GM18511 (cell line): ENCODE results near the gene POLR1E.

ENCODE experiments used
- ATAC-seq: cut with Tn5 transposase; IDR thresholded peaks from one replicate; pipeline ENCODE4 v1.9.1; 2021; ENCODE audit warnings: mild to moderate bottlenecking, moderate library complexity; ENCODE audit not compliant: unreplicated experiment

Gene POLR1E

GRCh38 chr9:37485389-37486255 lies at the start of gene POLR1E:
Gene POLR1E (plus strand): TSS chr9:37485948. CDS start chr9:37486048, 100 bp downstream.
- ATAC-seq, result peak; percentile 97

- ATAC-seq, result no peak
Measured at GRCh38 chr9:37436540-37436939, 49.2 kb upstream of the POLR1E start.

- ATAC-seq, result no peak
Measured at GRCh38 chr9:37437010-37437409, 48.7 kb upstream of the POLR1E start.

- no peak for ATAC-seq
Measured at GRCh38 chr9:37437621-37438020, 48.1 kb upstream of the POLR1E start.

GRCh38 chr9:37438359-37438758 lies 47.4 kb upstream of the POLR1E start:
- ATAC-seq, result no peak

GRCh38 chr9:37441776-37442370 lies 43.9 kb upstream of the POLR1E start:
- no peak for ATAC-seq

- no peak for ATAC-seq
Measured at GRCh38 chr9:37442556-37442955, 43.2 kb upstream of the POLR1E start.

- ATAC-seq, result no peak
Measured at GRCh38 chr9:37443566-37443965, 42.2 kb upstream of the POLR1E start.

- no peak for ATAC-seq
Measured at GRCh38 chr9:37444890-37445289, 40.9 kb upstream of the POLR1E start.

- no peak for ATAC-seq
Measured at GRCh38 chr9:37445832-37446231, 39.9 kb upstream of the POLR1E start.

GRCh38 chr9:37446401-37446800 lies 39.3 kb upstream of the POLR1E start:
- ATAC-seq, result no peak

- no peak for ATAC-seq
Measured at GRCh38 chr9:37447111-37447510, 38.6 kb upstream of the POLR1E start.

- ATAC-seq, result no peak
Measured at GRCh38 chr9:37449862-37450632, 35.7 kb upstream of the POLR1E start.

GRCh38 chr9:37451628-37452027 lies 34.1 kb upstream of the POLR1E start:
- no peak for ATAC-seq

GRCh38 chr9:37452611-37453010 lies 33.1 kb upstream of the POLR1E start:
- ATAC-seq, result no peak

GRCh38 chr9:37453827-37454226 lies 31.9 kb upstream of the POLR1E start:
- ATAC-seq, result no peak

- ATAC-seq, result no peak
Measured at GRCh38 chr9:37454238-37454637, 31.5 kb upstream of the POLR1E start.

- ATAC-seq, result no peak
Measured at GRCh38 chr9:37455884-37456647, 29.7 kb upstream of the POLR1E start.

GRCh38 chr9:37456817-37457216 lies 28.9 kb upstream of the POLR1E start:
- no peak for ATAC-seq

GRCh38 chr9:37464006-37464405 lies 21.7 kb upstream of the POLR1E start:
- no peak for ATAC-seq
